ENCODE results near the gene KLHL15. TPM values are rescaled to one million over a fixed set of nuclear protein-coding genes. Genes with fewer than 3 reads are reported as not detected.

The KLHL15 gene
- total and polyA plus RNA-seq, 2 experiments from 2014 or later, result 2.4 to 15.0 TPM

GRCh38 chrX:24017674-24018073 is 9.3 kb downstream of the KLHL15 start:
- no peak overlapping the region for H3K4me2 ChIP-seq
- Mint-ChIP-seq H3K27me3 (ENCODE audit: insufficient read depth, low read depth, poor library complexity) (no peaks in the 10 kb centered on the region), H3K4me1 (no peaks in the 10 kb centered on the region), H3K9me3 (no peaks in the 10 kb centered on the region), H3K27ac (no peak overlapping the region), H3K36me3 (ENCODE audit: low read depth) (peaks cover 7% of the 10 kb centered on the region; the same call in 2 of the 3 replicates), H3K4me3 (no peak overlapping the region)
- H3K79me2 ChIP-seq (replicated peaks; ENCODE audit: insufficient read depth), result peaks cover 69% of the 10 kb centered on the region
- H4K20me1 ChIP-seq (replicated peaks; ENCODE audit: insufficient read depth), result no peaks in the 10 kb centered on the region
- H3K27ac ChIP-seq (ENCODE audit: low read depth), result no peak overlapping the region
- no peak for ATAC-seq
- no peaks in the 10 kb centered on the region for H3K9me2 ChIP-seq (ENCODE audit: insufficient read depth)
- TF ChIP-seq POLR2AphosphoS5 (IDR thresholded peaks at IDR 0.05; ENCODE audit: low read depth), result no peak
- TF ChIP-seq ZNF462 (CRISPR knock-in tag; IDR thresholded peaks at IDR 0.05), result no peak
- TF ChIP-seq, protein P1, sequence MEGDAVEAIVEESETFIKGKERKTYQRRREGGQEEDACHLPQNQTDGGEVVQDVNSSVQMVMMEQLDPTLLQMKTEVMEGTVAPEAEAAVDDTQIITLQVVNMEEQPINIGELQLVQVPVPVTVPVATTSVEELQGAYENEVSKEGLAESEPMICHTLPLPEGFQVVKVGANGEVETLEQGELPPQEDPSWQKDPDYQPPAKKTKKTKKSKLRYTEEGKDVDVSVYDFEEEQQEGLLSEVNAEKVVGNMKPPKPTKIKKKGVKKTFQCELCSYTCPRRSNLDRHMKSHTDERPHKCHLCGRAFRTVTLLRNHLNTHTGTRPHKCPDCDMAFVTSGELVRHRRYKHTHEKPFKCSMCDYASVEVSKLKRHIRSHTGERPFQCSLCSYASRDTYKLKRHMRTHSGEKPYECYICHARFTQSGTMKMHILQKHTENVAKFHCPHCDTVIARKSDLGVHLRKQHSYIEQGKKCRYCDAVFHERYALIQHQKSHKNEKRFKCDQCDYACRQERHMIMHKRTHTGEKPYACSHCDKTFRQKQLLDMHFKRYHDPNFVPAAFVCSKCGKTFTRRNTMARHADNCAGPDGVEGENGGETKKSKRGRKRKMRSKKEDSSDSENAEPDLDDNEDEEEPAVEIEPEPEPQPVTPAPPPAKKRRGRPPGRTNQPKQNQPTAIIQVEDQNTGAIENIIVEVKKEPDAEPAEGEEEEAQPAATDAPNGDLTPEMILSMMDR (conservative IDR thresholded peaks at IDR 0.05; ENCODE audit: low read depth in 2 of 2), result no peak
- TF ChIP-seq EZH2 (IDR thresholded peaks at IDR 0.05; ENCODE audit: low read depth, unreplicated experiment), result no peak
- TF ChIP-seq, protein P2, sequence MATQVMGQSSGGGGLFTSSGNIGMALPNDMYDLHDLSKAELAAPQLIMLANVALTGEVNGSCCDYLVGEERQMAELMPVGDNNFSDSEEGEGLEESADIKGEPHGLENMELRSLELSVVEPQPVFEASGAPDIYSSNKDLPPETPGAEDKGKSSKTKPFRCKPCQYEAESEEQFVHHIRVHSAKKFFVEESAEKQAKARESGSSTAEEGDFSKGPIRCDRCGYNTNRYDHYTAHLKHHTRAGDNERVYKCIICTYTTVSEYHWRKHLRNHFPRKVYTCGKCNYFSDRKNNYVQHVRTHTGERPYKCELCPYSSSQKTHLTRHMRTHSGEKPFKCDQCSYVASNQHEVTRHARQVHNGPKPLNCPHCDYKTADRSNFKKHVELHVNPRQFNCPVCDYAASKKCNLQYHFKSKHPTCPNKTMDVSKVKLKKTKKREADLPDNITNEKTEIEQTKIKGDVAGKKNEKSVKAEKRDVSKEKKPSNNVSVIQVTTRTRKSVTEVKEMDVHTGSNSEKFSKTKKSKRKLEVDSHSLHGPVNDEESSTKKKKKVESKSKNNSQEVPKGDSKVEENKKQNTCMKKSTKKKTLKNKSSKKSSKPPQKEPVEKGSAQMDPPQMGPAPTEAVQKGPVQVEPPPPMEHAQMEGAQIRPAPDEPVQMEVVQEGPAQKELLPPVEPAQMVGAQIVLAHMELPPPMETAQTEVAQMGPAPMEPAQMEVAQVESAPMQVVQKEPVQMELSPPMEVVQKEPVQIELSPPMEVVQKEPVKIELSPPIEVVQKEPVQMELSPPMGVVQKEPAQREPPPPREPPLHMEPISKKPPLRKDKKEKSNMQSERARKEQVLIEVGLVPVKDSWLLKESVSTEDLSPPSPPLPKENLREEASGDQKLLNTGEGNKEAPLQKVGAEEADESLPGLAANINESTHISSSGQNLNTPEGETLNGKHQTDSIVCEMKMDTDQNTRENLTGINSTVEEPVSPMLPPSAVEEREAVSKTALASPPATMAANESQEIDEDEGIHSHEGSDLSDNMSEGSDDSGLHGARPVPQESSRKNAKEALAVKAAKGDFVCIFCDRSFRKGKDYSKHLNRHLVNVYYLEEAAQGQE (IDR thresholded peaks at IDR 0.05; ENCODE audit: unreplicated experiment), result no peak
- no peak for TF ChIP-seq NANOG (IDR thresholded peaks at IDR 0.05; ENCODE audit: borderline replicate concordance)
- no peak for TF ChIP-seq ZNF114 (CRISPR knock-in tag; IDR thresholded peaks at IDR 0.05)
- TF ChIP-seq EZH2phosphoT487 (IDR thresholded peaks at IDR 0.05; ENCODE audit: unreplicated experiment), result no peak
- no peak for TF ChIP-seq CREB1 (CRISPR knock-in tag; IDR thresholded peaks at IDR 0.05; ENCODE audit: low read depth)
- TF ChIP-seq STAT1 (IDR thresholded peaks at IDR 0.05; ENCODE audit: unreplicated experiment), result no peak
- TF ChIP-seq ETS1 (IDR thresholded peaks at IDR 0.05), result no peak
- no peak for TF ChIP-seq JUNB (IDR thresholded peaks at IDR 0.05; ENCODE audit: unreplicated experiment)
- TF ChIP-seq ZNF331 (CRISPR knock-in tag; IDR thresholded peaks at IDR 0.05; ENCODE audit: low read depth), result no peak
- H3F3A ChIP-seq (replicated peaks; ENCODE audit: low read depth), result no peaks in the 10 kb centered on the region
- no peaks in the 10 kb centered on the region for H3K4me1 ChIP-seq (ENCODE audit: insufficient read depth)
- H3K36me3 ChIP-seq (ENCODE audit: insufficient read depth), result no peaks in the 10 kb centered on the region
- no peaks in the 10 kb centered on the region for H3K27me3 ChIP-seq (ENCODE audit: insufficient read depth)
- DNase-seq (ENCODE audit: low spot score), result no peak
- H2AFZ ChIP-seq, result no peak overlapping the region
- H3K4me3 ChIP-seq, result no peak overlapping the region

All from GM23338 (cell line).